CD4-positive, alpha-beta T cell treated with Interleukin-6 at 100 ng/mL for 8 hours (primary cell): ENCODE measurements around the gene PRIMA1.

ENCODE experiments used
- DNase-seq: peaks from one replicate; pipeline ENCODE4 v3.0.0-alpha.2; 2020; ENCODE audit warnings: mixed read lengths, low spot score

The PRIMA1 gene

DNA sequence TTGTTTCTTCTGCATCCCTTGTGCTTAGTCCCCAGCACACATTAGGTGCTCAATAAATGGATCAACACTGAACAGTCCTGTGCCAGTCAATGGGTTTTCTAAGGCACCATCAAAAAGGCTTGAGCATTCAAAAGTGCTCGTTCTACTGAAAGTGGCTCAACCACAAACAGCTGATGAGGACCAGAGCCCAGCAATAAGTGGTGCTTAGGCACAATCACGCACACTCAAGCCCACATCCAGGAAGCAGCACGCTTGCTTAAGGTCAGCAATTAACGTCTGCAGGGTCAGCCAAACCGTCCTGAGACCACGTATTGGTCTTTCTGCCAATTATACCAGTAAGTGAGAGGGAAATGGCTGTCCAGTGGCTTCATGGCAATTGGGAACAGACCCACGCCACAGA, 56.5 kb downstream of the PRIMA1 start:
- DNase-seq: no peak

DNA sequence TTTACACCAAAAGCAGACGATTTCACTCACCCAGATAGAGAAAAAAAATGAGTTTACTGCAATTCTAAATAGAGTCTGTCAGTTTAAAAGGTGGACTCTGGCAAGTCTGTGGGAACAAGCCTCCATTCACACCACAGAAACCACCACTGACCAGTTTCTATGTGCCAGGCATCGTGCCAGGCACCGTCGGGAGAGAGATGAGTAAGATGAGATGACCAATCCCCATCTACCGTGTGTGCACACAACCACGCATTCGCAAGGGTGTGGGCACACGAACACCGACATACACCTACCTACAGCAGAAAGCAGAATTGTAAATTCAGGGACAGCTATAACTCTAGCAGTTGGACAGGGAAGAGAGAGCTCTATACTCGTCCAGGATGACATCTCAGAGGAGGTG, 58.3 kb downstream of the PRIMA1 start:
- DNase-seq: no peak

DNA sequence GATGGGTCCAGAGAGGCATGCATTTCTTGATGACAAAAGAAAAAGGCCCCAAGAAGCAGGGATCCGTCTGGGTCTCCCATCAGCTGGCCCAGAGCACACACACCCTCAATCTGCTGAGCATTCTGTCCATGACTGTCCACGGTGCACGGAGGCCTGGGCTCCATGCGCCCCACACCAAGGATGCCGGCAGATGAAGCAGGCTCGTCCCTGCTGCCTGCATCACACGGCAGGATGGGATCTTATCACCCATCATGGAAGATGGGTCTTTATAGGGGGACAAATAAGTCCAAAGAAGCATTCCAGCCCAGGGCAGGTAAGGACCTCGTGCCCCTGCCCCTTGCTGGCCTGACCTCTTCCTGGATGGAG, 59.7 kb downstream of the PRIMA1 start:
- no peak for DNase-seq

DNA sequence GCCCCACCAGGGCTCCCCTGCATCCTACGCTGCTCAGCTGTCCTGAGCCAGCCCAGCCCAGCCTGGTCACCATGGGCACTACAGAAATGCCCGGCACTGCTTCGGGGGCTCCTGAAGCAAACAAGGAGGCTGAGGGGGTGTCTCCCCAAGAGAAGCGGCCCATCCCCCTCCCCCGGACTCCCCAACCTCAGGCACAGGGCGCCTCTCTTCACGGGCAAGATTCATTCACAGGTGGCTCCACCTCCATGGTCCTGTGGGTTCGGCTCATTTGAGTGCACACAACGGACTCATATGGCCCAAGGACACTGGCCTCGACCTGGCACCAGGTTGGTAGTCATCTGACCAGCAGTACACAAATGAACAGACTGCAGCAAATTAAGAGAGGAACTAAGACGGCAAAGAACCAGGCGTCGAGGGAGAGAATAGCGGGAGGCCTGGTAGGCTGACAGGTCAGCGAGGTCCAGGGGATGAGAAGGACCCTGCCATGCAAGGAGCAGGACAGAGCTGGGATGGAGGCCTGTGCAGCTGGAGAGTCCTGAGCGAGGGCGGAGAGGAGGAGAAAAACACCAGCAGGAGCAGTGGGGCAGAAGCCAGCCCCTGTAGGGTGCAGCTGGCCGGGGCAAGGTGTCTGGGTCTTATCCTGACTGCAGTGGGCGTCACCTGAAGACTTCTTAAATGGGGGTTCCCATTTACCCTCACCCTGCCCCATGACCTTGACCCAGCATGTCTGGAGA, 60.2 kb downstream of the PRIMA1 start:
- DNase-seq: no peak

DNA sequence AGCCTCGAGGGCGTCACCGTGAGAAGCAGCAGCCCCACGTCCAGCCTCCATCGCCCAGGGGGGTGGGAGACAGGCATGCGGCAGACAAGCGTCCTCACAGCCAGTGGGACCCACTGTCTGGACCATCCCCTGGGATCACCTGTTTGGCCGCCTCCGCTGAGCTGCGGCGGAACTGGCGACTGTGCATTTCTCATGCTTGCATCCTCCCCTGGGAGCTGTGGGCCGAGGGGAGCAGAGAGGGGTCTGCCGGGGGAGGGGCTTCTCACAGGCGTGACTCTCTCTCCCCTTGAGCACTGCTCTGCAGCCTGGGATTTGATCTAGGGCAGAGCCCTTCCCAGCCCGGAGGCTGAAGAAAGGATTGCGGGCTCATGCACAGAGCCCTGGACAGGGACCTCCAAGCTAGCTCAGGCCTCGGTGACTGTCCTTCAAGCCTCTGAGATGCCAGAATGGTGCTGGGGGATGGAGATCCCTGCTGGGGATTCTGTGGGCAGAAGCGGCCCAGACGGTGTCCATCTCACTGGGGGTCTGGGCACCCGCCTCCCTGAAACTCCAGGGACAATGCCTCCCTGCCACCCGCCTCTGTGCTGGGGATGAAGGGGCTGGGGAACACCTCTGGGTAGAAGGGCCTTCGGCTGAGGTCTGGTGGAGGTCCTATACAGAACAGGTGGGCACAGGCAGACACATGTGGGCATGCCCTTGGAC, 61.1 kb downstream of the PRIMA1 start:
- no peak for DNase-seq

DNA sequence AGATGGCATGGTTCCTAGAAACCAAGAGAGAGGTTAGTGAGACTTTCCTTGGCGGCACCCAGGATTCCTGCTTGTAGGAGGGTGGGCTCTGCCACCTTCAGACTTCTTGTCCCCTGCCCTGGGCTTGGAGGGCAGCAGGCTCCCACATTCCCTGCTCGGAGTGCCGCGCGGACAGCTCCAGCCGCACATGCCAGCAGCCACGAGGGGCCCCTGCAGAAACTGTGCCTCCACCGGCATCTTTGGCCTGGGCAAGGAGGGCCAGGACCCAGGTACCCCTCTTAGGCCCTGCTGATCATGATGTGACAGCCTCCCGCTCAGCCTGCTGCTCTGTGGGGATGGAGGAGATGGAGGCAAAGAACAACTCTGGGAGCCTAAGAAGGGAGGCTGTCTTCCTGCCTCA, 62.3 kb downstream of the PRIMA1 start:
- DNase-seq: no peak

DNA sequence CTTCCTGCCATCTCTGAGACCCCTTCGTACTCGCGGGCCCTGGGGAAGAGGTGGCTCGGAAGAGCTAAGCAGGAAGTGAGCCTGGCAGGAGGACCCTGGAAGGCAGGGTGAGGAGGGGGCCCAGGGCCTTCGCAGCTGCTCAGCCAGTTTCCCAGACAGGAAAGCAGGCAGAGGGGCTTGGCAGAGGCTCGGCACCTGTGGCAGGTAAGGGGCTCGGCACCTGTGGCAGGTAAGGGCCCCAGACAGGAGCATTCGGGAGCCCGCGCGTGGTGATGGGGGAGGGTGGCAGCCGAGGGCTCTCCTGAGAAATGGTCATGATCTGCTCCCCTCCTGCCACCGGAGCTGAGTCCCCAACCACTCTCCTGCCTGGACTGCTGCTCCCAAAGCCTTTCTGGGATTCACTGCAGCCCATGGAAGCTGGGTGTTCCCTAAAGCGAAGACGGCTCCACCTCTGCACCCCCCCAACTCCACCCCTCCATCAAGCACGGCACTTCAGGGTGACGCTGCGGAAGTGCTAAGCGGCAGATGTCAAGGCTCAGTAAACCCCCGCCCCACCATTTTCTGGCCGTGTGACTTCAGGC, 63.2 kb downstream of the PRIMA1 start:
- no peak for DNase-seq

DNA sequence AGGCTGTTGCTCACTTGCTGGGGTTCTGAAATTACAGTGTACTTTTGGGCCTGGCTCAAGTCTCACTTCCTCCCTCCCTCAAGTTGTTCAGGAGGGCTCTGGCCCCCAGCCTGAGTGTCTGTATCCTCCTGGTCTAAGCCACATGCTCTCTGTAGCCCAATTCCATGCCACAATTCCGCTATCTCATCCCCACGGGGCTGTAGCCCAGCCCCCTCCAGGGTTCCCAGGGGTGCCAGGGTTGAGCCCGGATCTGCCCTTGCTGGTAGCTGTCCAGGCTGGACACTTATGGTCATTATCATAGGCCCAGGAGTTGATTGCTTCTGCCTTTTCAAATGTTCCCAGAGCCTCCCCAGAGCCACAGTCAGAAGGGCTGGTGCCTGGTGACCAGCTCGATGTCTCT, 65.3 kb downstream of the PRIMA1 start:
- no peak for DNase-seq

DNA sequence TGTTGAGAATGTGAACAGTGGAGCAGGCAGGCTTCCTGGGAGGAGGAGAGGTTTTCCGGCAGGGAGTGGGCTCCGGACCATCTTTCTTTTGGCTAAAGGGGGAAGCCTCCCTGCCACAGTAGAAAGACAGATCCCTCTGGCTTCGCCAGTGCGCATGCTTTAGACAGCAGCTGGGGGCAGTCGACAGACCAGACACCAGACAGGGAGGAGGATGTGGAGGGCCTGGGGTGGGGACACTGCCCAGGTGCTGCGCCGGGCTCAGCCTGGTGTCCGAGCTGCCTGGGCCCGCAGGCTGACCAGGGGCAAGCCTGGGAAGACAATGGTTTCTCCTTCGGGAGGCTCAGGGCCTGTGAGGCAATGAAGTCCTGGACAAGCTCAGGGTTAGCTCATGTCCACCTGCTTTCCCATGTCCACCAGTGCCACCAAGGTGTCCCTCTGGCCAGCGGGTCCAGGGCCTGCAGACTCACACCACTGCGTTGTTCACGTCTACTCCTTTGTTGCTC, 67.3 kb downstream of the PRIMA1 start:
- no peak for DNase-seq

DNA sequence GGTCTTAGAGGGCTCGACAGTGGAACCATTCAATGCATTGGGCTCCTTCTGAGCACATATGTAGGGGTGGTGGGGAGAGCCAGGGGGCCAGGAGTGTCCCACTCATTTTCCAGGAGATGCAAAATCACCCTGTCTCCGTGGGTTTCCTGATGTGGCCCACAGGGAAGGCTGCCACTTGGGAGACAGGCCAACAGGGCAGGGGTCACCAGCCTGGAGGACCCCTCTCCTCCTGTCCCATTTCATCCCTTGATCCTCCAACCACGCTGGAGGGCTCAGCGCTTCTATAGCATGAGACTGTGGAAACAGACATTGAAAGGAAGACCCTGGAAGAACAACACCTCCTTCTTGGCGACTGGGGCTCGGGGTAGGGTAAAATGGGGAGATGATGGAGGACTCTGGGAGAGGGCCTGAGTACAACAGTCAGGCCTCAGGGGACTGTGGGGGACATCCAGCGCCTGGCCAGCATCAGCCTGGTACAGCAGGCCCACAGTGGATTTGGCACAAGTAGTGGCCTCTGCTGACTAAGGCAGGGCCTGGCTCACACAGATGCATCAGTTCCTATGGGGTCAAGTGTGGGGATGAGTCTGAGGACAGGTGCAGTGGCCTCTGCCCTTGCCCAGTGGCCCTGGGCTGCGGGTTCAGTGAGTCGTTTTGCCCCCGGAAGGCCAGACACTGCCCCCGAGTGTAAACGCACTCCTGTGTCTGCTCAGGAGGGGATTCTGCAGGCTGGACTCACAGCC, 68.0 kb downstream of the PRIMA1 start:
- DNase-seq: no peak

DNA sequence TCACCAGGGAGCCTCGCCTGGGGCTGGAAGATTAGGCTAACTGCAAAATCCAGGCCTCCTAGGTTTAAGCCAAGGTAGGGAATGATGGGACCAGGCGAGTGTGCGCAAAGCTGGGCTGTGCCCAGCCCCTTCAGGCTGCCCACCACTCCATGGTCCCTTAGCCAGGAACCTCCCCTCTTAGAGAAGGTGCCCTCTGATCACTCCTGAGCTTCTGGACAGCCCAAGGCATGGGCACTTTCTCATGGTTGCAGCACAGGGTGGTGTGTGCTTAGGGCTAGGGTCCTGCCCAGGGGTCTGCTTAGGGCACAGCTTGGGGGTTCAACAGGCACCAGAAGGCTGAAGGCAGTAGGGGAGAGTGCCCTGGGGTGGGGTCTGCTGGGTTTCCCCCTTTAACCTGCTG, 69.0 kb downstream of the PRIMA1 start:
- no peak for DNase-seq

DNA sequence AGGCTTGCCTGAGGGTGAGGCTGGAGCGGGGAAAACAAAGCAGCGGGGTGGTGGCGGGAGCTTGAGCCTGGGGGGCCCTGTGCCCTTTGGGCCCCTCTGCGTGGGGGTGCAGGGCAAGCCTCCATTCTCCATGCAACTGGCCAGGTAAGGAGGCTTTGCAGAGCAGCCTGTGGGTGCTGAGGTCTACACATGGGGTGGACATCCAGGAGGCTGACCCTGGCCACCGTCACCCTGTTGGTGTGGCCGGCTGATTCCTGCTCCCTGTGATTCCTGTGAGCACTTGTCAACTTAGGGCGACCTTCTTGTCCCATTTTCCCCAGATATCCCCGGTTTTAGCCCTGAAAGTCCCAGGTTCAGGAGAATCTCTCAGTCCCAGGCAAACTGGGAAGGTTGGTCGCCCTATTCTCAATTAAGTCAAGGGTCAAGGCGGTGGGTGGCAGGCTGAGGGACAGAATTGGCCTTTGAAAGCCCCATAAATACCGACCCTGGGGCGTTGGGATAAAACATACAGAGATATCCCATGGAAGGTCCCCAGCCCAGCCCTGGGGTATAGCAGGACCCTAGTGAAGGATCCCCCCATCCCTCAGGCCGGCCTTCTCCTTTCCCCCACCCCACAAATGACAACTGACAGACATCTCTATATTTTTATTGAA, 70.5 kb downstream of the PRIMA1 start:
- DNase-seq: no peak

DNA sequence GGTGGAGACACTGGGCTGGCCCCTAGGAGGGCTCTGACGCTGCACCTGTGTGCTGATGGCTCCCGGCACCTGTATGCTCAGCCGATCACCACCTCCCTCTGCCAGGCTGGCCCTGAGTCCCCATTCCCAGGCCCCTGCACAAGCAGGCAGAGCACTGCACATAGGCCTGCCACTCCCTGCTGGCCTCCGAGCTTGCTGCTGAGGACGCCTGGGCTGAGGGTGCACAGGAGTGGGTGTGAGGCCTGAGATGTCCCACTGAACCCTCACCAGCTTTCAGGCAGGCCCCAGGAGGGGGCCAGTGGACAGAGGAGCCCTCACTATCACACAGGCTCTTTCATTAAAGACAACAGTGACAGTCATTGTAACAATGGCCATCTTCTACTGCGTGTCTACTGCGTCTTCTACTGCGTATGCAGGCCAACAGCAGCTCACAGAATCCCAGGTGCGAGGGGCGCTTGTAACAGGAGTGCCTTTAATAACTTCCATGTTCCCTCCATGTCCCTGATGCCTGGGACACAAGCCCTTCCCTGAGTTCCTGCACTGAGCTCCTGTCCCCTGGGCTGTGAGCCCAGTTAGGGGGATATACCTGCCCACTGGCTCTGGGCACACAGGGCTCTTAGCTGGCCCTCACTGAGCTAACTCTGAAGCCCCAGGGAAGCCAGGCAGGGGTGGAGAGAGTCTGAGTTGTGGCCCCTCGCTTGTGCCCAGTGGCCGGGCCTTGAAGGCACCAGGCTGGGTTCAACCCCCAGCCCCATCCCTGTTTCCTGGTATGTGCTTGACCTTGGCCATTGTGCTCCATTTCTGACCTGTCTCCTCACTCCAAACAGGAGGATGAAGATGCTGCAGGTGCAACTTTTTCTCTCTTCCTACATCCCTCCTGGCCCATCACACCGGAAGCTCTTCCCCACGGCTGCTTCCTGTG, 71.3 kb downstream of the PRIMA1 start:
- DNase-seq: no peak

DNA sequence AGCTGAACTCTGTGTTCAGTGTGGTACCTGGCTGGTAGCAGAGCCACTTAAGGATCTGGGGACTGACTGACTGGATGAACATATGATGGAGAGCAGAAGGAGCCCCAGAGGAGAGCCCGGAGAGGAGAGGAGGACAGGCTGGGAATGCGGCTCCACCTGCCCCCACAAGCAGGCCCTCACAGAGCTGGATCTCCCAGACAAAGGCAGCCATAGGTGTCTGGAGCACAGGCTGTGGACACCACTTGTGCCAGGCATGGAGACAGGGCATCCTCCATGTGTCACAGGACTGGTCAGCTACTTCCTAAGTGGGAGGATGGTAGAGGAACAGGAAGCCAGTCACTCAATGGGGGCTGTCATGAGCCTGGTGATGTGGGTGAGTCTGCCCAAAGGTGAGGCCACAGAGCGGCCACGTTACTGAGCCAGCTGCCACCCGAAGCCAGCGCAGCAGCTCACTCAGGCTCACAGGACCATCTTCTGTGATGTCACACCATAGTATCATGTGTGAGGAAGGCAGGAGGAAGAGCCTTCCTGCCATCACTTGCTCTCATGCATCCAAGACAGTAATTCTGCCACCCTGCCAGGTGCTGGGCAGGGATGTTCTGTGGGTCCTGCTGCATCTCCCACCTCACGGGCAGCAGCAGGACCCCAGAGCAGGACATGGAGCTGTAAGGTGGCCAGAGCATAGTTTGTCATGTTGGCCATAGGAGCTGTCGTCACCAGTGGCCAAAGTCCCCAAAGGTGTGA, 72.1 kb downstream of the PRIMA1 start:
- DNase-seq: no peak

DNA sequence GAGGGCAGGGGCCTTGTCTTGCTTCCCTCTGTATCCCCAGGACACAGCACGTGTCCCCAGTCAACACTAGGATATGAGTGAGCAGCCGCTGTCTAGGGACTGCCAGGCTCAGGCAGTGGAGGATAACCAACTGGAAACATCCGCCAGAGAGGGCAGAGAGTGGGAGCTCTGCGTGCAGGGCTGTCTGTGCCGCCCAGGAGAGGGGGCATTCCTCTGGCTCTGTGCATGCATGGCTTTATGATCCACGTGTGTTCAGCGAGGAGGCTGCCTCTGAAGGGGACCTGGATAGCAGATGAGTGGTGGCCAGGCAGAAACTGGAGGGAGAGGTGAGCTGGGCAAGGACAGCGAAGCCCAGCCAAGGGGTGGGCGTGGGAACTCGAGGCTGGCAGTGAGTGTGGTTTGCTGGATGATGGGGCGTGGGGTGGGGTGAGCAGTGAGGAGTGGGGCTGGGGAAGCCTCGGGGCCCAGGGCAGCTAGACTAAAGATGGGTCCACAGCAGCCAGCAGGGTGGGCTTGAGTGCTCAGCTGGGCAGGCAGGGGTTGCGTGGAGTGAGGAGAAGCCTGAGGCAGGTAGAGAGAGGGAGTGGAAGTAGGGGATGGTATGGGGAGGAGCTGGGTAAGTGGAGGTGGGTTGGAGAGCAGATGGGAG, 72.9 kb downstream of the PRIMA1 start:
- DNase-seq: no peak

DNA sequence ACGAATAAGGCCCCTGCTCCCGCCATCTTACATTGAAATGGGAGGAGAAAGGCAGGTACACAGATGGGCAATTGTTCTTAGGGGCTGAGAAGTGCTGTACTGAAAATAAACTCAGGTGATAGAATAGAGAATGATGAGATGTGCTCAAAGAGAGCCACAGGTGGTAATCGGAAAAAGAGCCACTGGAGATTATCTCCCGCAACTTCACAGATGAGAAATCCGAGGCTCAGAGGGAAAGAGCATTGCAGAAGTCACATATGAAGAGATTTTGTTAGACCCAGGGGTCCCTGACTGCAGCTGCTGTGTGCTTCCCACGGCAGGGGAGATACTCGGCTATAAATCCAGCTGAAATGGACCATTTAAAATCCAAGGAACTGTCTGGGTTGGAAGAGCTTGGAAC, 73.7 kb downstream of the PRIMA1 start:
- DNase-seq: no peak

DNA sequence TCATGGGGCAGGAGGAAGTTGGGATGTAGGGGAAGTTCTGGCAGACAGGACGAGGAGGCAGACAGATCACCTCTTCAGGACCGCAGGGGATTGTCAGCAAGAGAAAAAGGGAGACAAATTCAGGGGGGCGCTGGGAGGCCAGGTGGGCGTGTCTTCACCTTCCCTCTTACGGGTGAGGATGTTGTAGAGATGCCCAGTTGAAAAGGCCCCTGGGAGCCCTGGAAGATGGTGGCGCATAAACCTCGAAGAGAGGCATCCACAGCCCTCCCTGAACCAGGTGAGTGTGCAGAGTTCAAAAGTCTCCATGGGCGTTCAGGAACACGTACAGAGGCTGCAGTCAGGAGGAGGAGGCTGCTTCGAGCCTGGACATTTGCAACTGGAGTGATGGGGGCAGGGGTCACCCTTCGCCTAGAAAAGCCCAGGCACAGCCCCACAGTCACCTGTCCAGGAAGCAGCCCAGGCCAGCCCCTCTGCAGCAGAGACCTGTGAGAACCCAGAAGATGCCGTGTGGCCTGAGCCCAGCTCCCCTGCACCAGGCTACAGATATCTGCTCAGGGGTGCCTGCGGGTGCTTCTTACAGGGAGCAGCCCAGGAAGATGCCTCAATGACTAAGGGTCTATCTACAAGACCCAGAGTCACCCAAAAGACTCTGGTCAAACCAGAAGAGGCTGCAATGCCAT, 74.4 kb downstream of the PRIMA1 start:
- DNase-seq: no peak

DNA sequence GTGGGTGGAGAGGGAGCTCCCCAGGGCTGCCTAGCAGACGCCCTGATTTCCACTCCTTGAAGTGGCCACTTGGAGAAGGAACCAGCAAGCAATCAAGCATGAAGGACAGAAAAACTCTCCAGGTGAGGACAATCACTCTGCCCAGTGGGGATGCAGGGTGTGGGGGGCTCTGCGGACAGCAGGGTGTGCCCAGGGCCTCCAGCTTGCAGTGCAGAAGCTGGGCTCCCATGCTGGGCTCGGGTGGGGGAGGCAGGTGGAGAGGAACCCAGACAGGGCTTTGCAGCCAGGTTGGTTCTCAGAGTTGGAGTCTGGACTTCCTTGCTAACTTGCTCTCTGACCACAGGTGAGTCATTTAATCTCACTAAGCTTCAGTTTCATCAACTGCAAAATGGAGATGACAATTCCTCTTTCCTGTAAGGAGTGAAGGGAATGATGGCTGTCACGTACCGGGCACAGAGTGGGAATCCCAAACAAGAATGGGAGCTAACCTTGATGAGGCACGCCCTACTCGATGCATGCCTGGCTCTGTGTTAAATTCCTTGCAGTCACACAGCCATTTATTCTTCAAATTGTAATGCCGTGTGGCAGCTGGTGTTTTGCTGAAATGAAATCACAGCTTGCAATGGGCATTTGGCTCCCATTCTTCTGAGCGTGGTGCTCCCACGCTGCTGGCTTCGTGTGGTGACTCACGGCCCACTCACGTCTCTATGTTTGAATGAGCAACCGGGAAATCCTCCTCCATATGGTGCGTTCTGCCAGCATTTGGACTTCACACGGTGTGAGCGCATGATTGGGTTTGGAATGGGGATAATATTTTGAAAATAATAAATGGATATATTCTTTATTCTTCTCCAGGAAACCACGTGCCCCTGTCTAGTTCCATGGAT, 75.2 kb downstream of the PRIMA1 start:
- DNase-seq: no peak
